ENCODE results near the gene ICAM1.

The ICAM1 gene

GRCh38 chr19:10318807-10319682 is 48.1 kb downstream of the ICAM1 start:
- Histone ChIP-seq H3K27ac (no peak overlapping the region), H3K4me3 (ENCODE audit: low read depth, low read length) (no peak overlapping the region), H3K27me3 (replicated peaks) (no peaks in the 10 kb centered on the region), H3K36me3 (replicated peaks) (peaks cover 59% of the 10 kb centered on the region)
- in situ Hi-C loops (cut with HindIII; ENCODE audit: low pct_ligation_motif_present, low sequenced_read_pairs): no loop called here
- DNase-seq: no peak
- TF ChIP-seq, protein P1, sequence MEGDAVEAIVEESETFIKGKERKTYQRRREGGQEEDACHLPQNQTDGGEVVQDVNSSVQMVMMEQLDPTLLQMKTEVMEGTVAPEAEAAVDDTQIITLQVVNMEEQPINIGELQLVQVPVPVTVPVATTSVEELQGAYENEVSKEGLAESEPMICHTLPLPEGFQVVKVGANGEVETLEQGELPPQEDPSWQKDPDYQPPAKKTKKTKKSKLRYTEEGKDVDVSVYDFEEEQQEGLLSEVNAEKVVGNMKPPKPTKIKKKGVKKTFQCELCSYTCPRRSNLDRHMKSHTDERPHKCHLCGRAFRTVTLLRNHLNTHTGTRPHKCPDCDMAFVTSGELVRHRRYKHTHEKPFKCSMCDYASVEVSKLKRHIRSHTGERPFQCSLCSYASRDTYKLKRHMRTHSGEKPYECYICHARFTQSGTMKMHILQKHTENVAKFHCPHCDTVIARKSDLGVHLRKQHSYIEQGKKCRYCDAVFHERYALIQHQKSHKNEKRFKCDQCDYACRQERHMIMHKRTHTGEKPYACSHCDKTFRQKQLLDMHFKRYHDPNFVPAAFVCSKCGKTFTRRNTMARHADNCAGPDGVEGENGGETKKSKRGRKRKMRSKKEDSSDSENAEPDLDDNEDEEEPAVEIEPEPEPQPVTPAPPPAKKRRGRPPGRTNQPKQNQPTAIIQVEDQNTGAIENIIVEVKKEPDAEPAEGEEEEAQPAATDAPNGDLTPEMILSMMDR (IDR thresholded peaks at IDR 0.05; ENCODE audit: low read depth, low read length, missing control alignments): no peak

- Histone ChIP-seq H3K27ac (no peak overlapping the region), H3K27me3 (replicated peaks) (no peaks in the 10 kb centered on the region), H3K4me3 (ENCODE audit: low read depth, low read length) (no peak overlapping the region), H3K36me3 (replicated peaks) (peaks cover 77% of the 10 kb centered on the region)
- TF ChIP-seq, protein P1 (IDR thresholded peaks at IDR 0.05; ENCODE audit: low read depth, low read length, missing control alignments): no peak
- no peak for DNase-seq
- in situ Hi-C loops (cut with HindIII; ENCODE audit: low pct_ligation_motif_present, low sequenced_read_pairs): no loop called here
Measured at GRCh38 chr19:10320602-10321416, 49.9 kb downstream of the ICAM1 start.

DNA sequence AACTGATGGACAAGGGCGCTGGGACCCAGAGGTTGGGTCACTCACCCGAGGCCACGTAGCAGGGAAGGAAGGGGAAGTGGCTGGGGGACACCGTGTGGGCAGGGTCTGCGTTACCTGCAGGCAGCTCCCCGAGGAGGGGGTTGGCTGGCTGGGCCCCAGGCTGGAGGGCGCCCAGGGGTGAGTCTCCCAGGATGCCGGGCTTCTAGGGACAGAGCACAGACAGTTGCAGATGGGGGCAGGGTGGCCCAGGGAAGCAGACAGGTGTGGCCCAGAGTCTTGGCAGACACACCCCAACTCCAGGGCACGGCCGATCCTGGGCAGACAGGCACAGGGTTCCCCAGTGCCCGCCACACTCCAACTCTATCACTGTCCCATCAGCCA is 50.5 kb downstream of the ICAM1 start:
- no peak overlapping the region for H3K27ac ChIP-seq
- DNase-seq: no peak
- peaks cover 80% of the 10 kb centered on the region for H3K36me3 ChIP-seq (replicated peaks)
- TF ChIP-seq, protein P1 (IDR thresholded peaks at IDR 0.05; ENCODE audit: low read depth, low read length, missing control alignments): no peak
- H3K4me3 ChIP-seq (ENCODE audit: low read depth, low read length): no peak overlapping the region
- no peaks in the 10 kb centered on the region for H3K27me3 ChIP-seq (replicated peaks)
- in situ Hi-C loops (cut with HindIII; ENCODE audit: low pct_ligation_motif_present, low sequenced_read_pairs): no loop called here

- H3K27me3 ChIP-seq (replicated peaks): no peaks in the 10 kb centered on the region
- H3K36me3 ChIP-seq (replicated peaks): peaks cover 78% of the 10 kb centered on the region
- H3K4me3 ChIP-seq (ENCODE audit: low read depth, low read length): no peak overlapping the region
- TF ChIP-seq, protein P1 (IDR thresholded peaks at IDR 0.05; ENCODE audit: low read depth, low read length, missing control alignments): no peak
- no peak for DNase-seq
- in situ Hi-C loops (cut with HindIII; ENCODE audit: low pct_ligation_motif_present, low sequenced_read_pairs): no loop called here
- H3K27ac ChIP-seq: no peak overlapping the region
Measured at GRCh38 chr19:10321874-10322835, 51.2 kb downstream of the ICAM1 start.

DNA sequence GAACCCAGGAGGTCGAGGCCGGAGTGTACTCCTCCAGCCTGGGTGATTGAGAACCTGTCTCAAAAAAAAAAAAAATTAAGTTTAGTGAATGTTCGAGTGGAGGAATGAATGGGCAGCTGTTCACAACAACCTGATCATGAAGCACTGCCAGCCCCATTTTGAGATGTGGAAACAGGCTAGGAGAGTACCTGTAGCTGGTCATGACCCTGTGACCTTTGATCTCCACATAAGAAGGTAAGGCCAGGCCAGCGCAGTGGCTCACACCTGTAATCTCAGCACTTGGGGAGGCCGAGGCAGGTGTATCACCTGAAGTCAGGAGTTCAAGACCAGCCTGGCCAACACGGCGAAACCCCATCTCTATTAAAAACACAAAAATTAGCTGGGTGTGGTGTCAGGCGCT is 54.8 kb downstream of the ICAM1 start:
- Histone ChIP-seq H3K27me3 (replicated peaks) (no peaks in the 10 kb centered on the region), H3K36me3 (replicated peaks) (peaks cover 84% of the 10 kb centered on the region), H3K27ac (no peak overlapping the region), H3K4me3 (ENCODE audit: low read depth, low read length) (no peak overlapping the region)
- no peak for DNase-seq
- TF ChIP-seq, protein P1 (IDR thresholded peaks at IDR 0.05; ENCODE audit: low read depth, low read length, missing control alignments): no peak
- in situ Hi-C loops (cut with HindIII; ENCODE audit: low pct_ligation_motif_present, low sequenced_read_pairs): no loop called here
